Endothelial cell of umbilical vein (primary cell): ENCODE measurements around the gene SLC6A18. TPM values are rescaled to one million over a fixed set of nuclear protein-coding genes. Genes with fewer than 3 reads are reported as not detected.

Experiments used
- BruUV-seq: library from RNA; stranded (reverse); fragments of 400-500 nt; replicated peaks from 2 replicates; lab custom pipeline; 2021; lab: Mats Ljungman, UMichigan
- CTCF ChIA-PET: fragments of 300-600, 350-600 bp; sonication (Branson Sonifier 250); formaldehyde crosslinking; loops from one replicate; lab custom pipeline; 2021; ENCODE audit warnings: antibody characterized with exemption, inconsistent platforms; lab: Charles Lee
- POLR2A ChIA-PET: fragments of 300-600, 350-600 bp; sonication (Branson Sonifier 250); formaldehyde crosslinking; loops from one replicate; lab custom pipeline; 2021; ENCODE audit warnings: antibody characterized with exemption, inconsistent platforms; lab: Charles Lee
- DNase-seq: peaks from one replicate; pipeline ENCODE4 v3.0.0-alpha.2; 2011; ENCODE audit warnings: low read depth, low spot score
- FAIRE-seq: peaks from 2 replicates; lab custom pipeline; 2011; peaks lifted over from hg19 to GRCh38; lab: Jason Lieb, UNC
- H2AFZ ChIP-seq: 2 replicates; pipeline ENCODE4 v1.6.0; 2012; ENCODE audit warnings: low read depth, low read length, control low read depth, inconsistent platforms
- H3K27ac ChIP-seq: 2 replicates; pipeline ENCODE4 v1.5.1; 2011; ENCODE audit warnings: low read depth, mild to moderate bottlenecking, control low read depth, low read length, moderate library complexity; ENCODE audit not compliant: insufficient read depth
- H3K27me3 ChIP-seq, 2 experiments: 2 replicates each; pipeline versions ENCODE4 v1.6.0 to v1.6.1; 2011; ENCODE audit warnings: low read length in 2 of 2, mixed read lengths in 1 of 2; ENCODE audit not compliant: control insufficient read depth in 2 of 2, insufficient read depth in 2 of 2
- H3K36me3 ChIP-seq, 2 experiments: 2 replicates in 1 of 2; 3 replicates in 1 of 2; pipeline ENCODE4 v1.5.1; 2011; ENCODE audit warnings: low read length in 2 of 2, mild to moderate bottlenecking in 1 of 2, moderate library complexity in 1 of 2; ENCODE audit not compliant: control insufficient read depth in 2 of 2, insufficient read depth in 2 of 2; ENCODE audit errors: extremely low read depth in 1 of 2
- H3K4me1 ChIP-seq: 3 replicates; pipeline ENCODE4 v1.5.1; 2011; ENCODE audit warnings: mild to moderate bottlenecking, low read length; ENCODE audit not compliant: control insufficient read depth, insufficient read depth; ENCODE audit errors: extremely low read depth
- H3K4me2 ChIP-seq: 2 replicates; pipeline ENCODE4 v1.6.1; 2011; ENCODE audit warnings: low read length, control low read depth, mixed read lengths; ENCODE audit not compliant: insufficient read depth
- H3K4me3 ChIP-seq, 3 experiments: fragments of 200-600 bp in 1 of 3; sonication (generic), shearing (Covaris generic) in 1 of 3; replicated peaks in 1 of 3; 2 replicates each; pipeline ENCODE4 v1.5.1; 2011 to 2016; ENCODE audit warnings: control low read depth in 3 of 3, low read length in 3 of 3, mild to moderate bottlenecking in 2 of 3, inconsistent platforms in 1 of 3, low read depth in 1 of 3, moderate library complexity in 1 of 3; ENCODE audit not compliant: insufficient read depth in 1 of 3
- H3K79me2 ChIP-seq: 2 replicates; pipeline ENCODE4 v1.6.0; 2012; ENCODE audit warnings: low read length, inconsistent platforms; ENCODE audit not compliant: control insufficient read depth, insufficient read depth
- H3K9ac ChIP-seq: replicated peaks from 2 replicates; pipeline ENCODE3; 2011; ENCODE audit warnings: low read length, control low read depth; ENCODE audit not compliant: insufficient read depth; ENCODE audit errors: extremely low read depth
- H3K9me1 ChIP-seq: replicated peaks from 3 replicates; pipeline ENCODE4 v1.6.0; 2011; ENCODE audit warnings: mild to moderate bottlenecking, low read length; ENCODE audit not compliant: control insufficient read depth, insufficient read depth; ENCODE audit errors: extremely low read depth
- H3K9me3 ChIP-seq: replicated peaks from 2 replicates; pipeline ENCODE4 v1.5.1; 2012; ENCODE audit warnings: low read length, inconsistent platforms; ENCODE audit not compliant: control insufficient read depth, insufficient read depth
- H4K20me1 ChIP-seq: replicated peaks from 2 replicates; pipeline ENCODE3; 2011; ENCODE audit warnings: mild to moderate bottlenecking, low read length; ENCODE audit not compliant: control insufficient read depth, insufficient read depth; ENCODE audit errors: extremely low read depth
- CTCF ChIP-seq, 2 donors: IDR thresholded peaks; 1 replicate in 1 of 2; 2 replicates in 1 of 2; pipeline ENCODE4 v1.5.1; 2011; ENCODE audit warnings: low read length in 2 of 2, mild to moderate bottlenecking in 2 of 2, moderate library complexity in 2 of 2, control low read depth in 1 of 2, inconsistent platforms in 1 of 2, low read depth in 1 of 2; ENCODE audit not compliant: insufficient read depth in 1 of 2; ENCODE audit errors: extremely low read depth in 1 of 2
- EZH2 ChIP-seq: IDR thresholded peaks from 2 replicates; pipeline ENCODE4 v1.6.1; 2012; ENCODE audit warnings: borderline replicate concordance, low read depth, mild to moderate bottlenecking, moderate library complexity, low read length, inconsistent platforms; ENCODE audit not compliant: severe bottlenecking
- FOS ChIP-seq: IDR thresholded peaks from 2 replicates; pipeline ENCODE4 v1.6.1; 2011; ENCODE audit warnings: mild to moderate bottlenecking, low read length, moderate library complexity, borderline replicate concordance; ENCODE audit not compliant: insufficient read depth
- GATA2 ChIP-seq: IDR thresholded peaks from 2 replicates; pipeline ENCODE4 v1.7.0; 2011; ENCODE audit warnings: low read depth, mild to moderate bottlenecking, moderate library complexity, mixed read lengths, low read length; ENCODE audit not compliant: insufficient read length, insufficient read depth
- JUN ChIP-seq: IDR thresholded peaks from 2 replicates; pipeline ENCODE4 v1.6.1; 2011; ENCODE audit warnings: borderline replicate concordance, low read depth; ENCODE audit not compliant: insufficient read length, insufficient read depth
- MYC ChIP-seq: IDR thresholded peaks from one replicate; pipeline ENCODE4 v1.6.1; 2011; ENCODE audit warnings: mild to moderate bottlenecking, low read depth, low read length
- POLR2A ChIP-seq: IDR thresholded peaks from 2 replicates; pipeline ENCODE4 v1.6.1; 2012; ENCODE audit warnings: low read depth, mild to moderate bottlenecking, control low read depth, low read length
- POLR2AphosphoS5 ChIP-seq: IDR thresholded peaks from 2 replicates; pipeline ENCODE4 v1.6.1; 2012; ENCODE audit warnings: low read depth, mild to moderate bottlenecking, control low read depth, low read length, moderate library complexity; ENCODE audit not compliant: insufficient read depth
- dilution Hi-C: fragments of 300-500 bp; cut with MboI; formaldehyde crosslinking; loops from one replicate; pipeline ENCODE4 v1.15.0; 2019; ENCODE audit warnings: low sequenced_read_pairs; ENCODE audit not compliant: extremely low pct_ligation_motif_present
- intact Hi-C: fragments of 100-400 bp; cut with micrococcal nuclease; formaldehyde crosslinking; loops from one replicate; pipeline ENCODE4 v1.10.0; 2022
- polyA plus RNA-seq, 4 experiments: library from polyadenylated mRNA; depleted of rRNA in 3 of 4; stranded (reverse) in 3 of 4; unstranded in 1 of 4; fragments of >200 nt; gene quantifications; 2 replicates each; pipeline versions ENCODE4 v1.2.1 to v1.2.3, GENCODE V29; 2011 to 2012; ENCODE audit warnings: missing spikeins in 1 of 4
- total RNA-seq: library from RNA; stranded (reverse); gene quantifications from 2 replicates; pipeline ENCODE4 v1.2.3, GENCODE V29; 2021
- TF ChIP-seq, protein P1 (sequence below): IDR thresholded peaks from 2 replicates; pipeline ENCODE4 v1.6.1; 2011; ENCODE audit not compliant: insufficient read depth, insufficient read length

SLC6A18 gene
- total and polyA plus RNA-seq, 2 donors (not counting 3 experiments of a cell fraction or from before 2014, with no cell fraction given), result not detected

- Histone ChIP-seq H3K27ac (no peak overlapping the region), H3K9me3 (no peaks in the 10 kb centered on the region), H3K27me3 (no peaks in the 10 kb centered on the region), H4K20me1 (no peaks in the 10 kb centered on the region), H3K9me1 (no peaks in the 10 kb centered on the region), H3K4me3 (no peak overlapping the region), H3K4me1 (no peaks in the 10 kb centered on the region), H3K79me2 (no peaks in the 10 kb centered on the region), H3K36me3 (no peaks in the 10 kb centered on the region), H3K4me2 (no peak overlapping the region), H2AFZ (no peak overlapping the region), H3K9ac (no peak overlapping the region)
- no TSS peak for BruUV-seq
- FAIRE-seq (no peak), DNase-seq (no peak)
- TF ChIP-seq JUN (no peak), MYC (no peak), POLR2AphosphoS5 (no peak), FOS (no peak)
- ChIA-PET POLR2A (no interaction called here), CTCF (interaction anchor here (3.9 kb wide), 1 partner anchor 10 kb away, joined by 19 read pairs; no protein-coding TSS in a partner anchor)
- intact Hi-C loops, result no loop called here
- dilution Hi-C loops, result no loop called here
Observed at GRCh38 chr5:1184163-1184470, 41.1 kb upstream of the SLC6A18 start.

DNA sequence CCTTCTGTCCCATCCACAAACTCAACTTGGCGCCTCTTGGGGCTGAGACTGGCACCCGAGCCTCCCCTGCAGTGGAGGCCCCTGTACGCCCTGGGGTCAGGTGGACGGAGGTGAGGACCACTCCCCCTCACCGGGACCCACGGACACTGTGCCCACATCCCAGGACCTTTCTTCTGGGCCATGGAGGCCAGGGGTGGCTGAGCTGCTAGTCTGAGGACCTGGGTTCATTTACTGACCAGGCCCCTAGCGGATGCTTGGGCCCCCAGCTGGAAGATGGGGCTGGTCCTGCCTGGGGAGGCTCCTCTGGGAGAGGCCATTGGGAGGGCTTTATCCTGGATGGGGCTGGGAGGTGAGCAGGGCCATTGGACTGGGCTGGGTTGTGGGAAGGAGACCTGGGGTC is 40.7 kb upstream of the SLC6A18 start:
- H3K27me3 ChIP-seq, result no peaks in the 10 kb centered on the region
- dilution Hi-C loops (no loop called here), intact Hi-C loops (no loop called here)
- H3K9me3 ChIP-seq, result no peaks in the 10 kb centered on the region
- H3K4me1 ChIP-seq, result no peaks in the 10 kb centered on the region
- DNase-seq (no peak), FAIRE-seq (no peak)
- no peak overlapping the region for H3K27ac ChIP-seq
- no peaks in the 10 kb centered on the region for H4K20me1 ChIP-seq
- no peak overlapping the region for H2AFZ ChIP-seq
- CTCF ChIA-PET, result interaction anchor here (3.9 kb wide), 1 partner anchor 10 kb away, joined by 19 read pairs; no protein-coding TSS in a partner anchor
- no TSS peak for BruUV-seq
- no peaks in the 10 kb centered on the region for H3K79me2 ChIP-seq
- no peak overlapping the region for H3K4me3 ChIP-seq
- H3K4me2 ChIP-seq, result no peak overlapping the region
- H3K9ac ChIP-seq, result no peak overlapping the region
- H3K36me3 ChIP-seq, result no peaks in the 10 kb centered on the region
- TF ChIP-seq CTCF (IDR thresholded peaks at IDR 0.05; ENCODE audit: extremely low read depth in 1 of 2, insufficient read depth in 1 of 2, low read depth in 1 of 2, low read length in 2 of 2) (no peak), POLR2AphosphoS5 (no peak), EZH2 (no peak), POLR2A (no peak), JUN (no peak), MYC (no peak), GATA2 (no peak), FOS (no peak)
- TF ChIP-seq, protein P1, sequence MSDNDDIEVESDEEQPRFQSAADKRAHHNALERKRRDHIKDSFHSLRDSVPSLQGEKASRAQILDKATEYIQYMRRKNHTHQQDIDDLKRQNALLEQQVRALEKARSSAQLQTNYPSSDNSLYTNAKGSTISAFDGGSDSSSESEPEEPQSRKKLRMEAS, result no peak
- POLR2A ChIA-PET, result no interaction called here
- H3K9me1 ChIP-seq, result no peaks in the 10 kb centered on the region
